ENCODE results near the gene SSH3. TPM values are rescaled to one million over a fixed set of nuclear protein-coding genes. Genes with fewer than 3 reads are reported as not detected.

Gene SSH3
- total and polyA plus RNA-seq, 4 donors = 4.8 to 10.4 (median 8.1) TPM

GRCh38 chr11:67349928-67350465, 46.7 kb downstream of the SSH3 start:
- Histone ChIP-seq H3K27ac (ENCODE audit: low read depth in 1 of 2, low read length in 2 of 2) (no peak overlapping the region), H3K4me3 (ENCODE audit: low read depth in 1 of 3, low read length in 3 of 3) (no peak overlapping the region), H3K4me1 (ENCODE audit: control insufficient read depth in 4 of 4, insufficient read depth in 4 of 4, low read length in 3 of 4) (peaks cover 6 to 32% (median 19%) of the 10 kb centered on the region in 4 donors), H3K9me3 (ENCODE audit: control insufficient read depth in 4 of 4, low read length in 3 of 4) (no peaks in the 10 kb centered on the region), H3K9ac (ENCODE audit: low read depth in 1 of 2, low read length in 2 of 2) (no peak overlapping the region), H3K36me3 (ENCODE audit: control insufficient read depth in 4 of 4, insufficient read depth in 3 of 4, low read depth in 1 of 4, low read length in 3 of 4) (peaks cover 0 to 1% (median 0%) of the 10 kb centered on the region in 4 donors), H3K27me3 (ENCODE audit: control insufficient read depth in 4 of 4, insufficient read depth in 4 of 4, low read length in 3 of 4) (no peaks in the 10 kb centered on the region)
- no peak for DNase-seq (ENCODE audit: low spot score)
- WGBS = 93% methylated on average over 4 of the region's 4 CpGs
- TF ChIP-seq, protein P1, sequence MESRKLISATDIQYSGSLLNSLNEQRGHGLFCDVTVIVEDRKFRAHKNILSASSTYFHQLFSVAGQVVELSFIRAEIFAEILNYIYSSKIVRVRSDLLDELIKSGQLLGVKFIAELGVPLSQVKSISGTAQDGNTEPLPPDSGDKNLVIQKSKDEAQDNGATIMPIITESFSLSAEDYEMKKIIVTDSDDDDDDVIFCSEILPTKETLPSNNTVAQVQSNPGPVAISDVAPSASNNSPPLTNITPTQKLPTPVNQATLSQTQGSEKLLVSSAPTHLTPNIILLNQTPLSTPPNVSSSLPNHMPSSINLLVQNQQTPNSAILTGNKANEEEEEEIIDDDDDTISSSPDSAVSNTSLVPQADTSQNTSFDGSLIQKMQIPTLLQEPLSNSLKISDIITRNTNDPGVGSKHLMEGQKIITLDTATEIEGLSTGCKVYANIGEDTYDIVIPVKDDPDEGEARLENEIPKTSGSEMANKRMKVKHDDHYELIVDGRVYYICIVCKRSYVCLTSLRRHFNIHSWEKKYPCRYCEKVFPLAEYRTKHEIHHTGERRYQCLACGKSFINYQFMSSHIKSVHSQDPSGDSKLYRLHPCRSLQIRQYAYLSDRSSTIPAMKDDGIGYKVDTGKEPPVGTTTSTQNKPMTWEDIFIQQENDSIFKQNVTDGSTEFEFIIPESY (IDR thresholded peaks at IDR 0.05) = no peak
- no peak for TF ChIP-seq REST (IDR thresholded peaks at IDR 0.05)
- TF ChIP-seq GABPA (IDR thresholded peaks at IDR 0.05 in 1 of 2, conservative IDR thresholded peaks at IDR 0.05 in 1 of 2) = no peak
- no peak for TF ChIP-seq SP1 (IDR thresholded peaks at IDR 0.05)
- TF ChIP-seq HNF4G (IDR thresholded peaks at IDR 0.05) = no peak
- TF ChIP-seq NR2F2 (IDR thresholded peaks at IDR 0.05) = no peak
- TF ChIP-seq TAF1 (conservative IDR thresholded peaks at IDR 0.05) = no peak
- TF ChIP-seq, protein P2, sequence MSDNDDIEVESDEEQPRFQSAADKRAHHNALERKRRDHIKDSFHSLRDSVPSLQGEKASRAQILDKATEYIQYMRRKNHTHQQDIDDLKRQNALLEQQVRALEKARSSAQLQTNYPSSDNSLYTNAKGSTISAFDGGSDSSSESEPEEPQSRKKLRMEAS (IDR thresholded peaks at IDR 0.05) = no peak
- TF ChIP-seq FOXA1 (IDR thresholded peaks at IDR 0.05) = no peak
- no peak for TF ChIP-seq FOXA2 (IDR thresholded peaks at IDR 0.05)
- TF ChIP-seq JUND (IDR thresholded peaks at IDR 0.05) = no peak
- no peak for TF ChIP-seq RXRA (IDR thresholded peaks at IDR 0.05)
- TF ChIP-seq YY1 (IDR thresholded peaks at IDR 0.05) = no peak
- no peak for TF ChIP-seq HNF4A (conservative IDR thresholded peaks at IDR 0.05)
- no peak for TF ChIP-seq RAD21 (IDR thresholded peaks at IDR 0.05)
- TF ChIP-seq, protein P3, sequence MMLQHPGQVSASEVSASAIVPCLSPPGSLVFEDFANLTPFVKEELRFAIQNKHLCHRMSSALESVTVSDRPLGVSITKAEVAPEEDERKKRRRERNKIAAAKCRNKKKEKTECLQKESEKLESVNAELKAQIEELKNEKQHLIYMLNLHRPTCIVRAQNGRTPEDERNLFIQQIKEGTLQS (IDR thresholded peaks at IDR 0.05) = no peak

- Histone ChIP-seq H3K27me3 (ENCODE audit: control insufficient read depth in 4 of 4, insufficient read depth in 4 of 4, low read length in 3 of 4) (no peaks in the 10 kb centered on the region), H3K4me1 (ENCODE audit: control insufficient read depth in 4 of 4, insufficient read depth in 4 of 4, low read length in 3 of 4) (peaks cover 14 to 45% (median 30%) of the 10 kb centered on the region in 4 donors), H3K9me3 (ENCODE audit: control insufficient read depth in 4 of 4, low read length in 3 of 4) (no peaks in the 10 kb centered on the region), H3K27ac (ENCODE audit: low read depth in 1 of 2, low read length in 2 of 2) (peak overlapping the region; percentile 1 to 26), H3K4me3 (ENCODE audit: low read depth in 1 of 3, low read length in 3 of 3) (no peak overlapping the region), H3K9ac (ENCODE audit: low read depth in 1 of 2, low read length in 2 of 2) (peak overlapping the region in 1 of 2 donors; percentile 58), H3K36me3 (ENCODE audit: control insufficient read depth in 4 of 4, insufficient read depth in 3 of 4, low read depth in 1 of 4, low read length in 3 of 4) (peaks cover 0 to 1% (median 0%) of the 10 kb centered on the region in 4 donors)
- WGBS = 55% methylated on average over 11 of the region's 11 CpGs
- TF ChIP-seq, protein P3 (IDR thresholded peaks at IDR 0.05) = peak; percentile 31
- TF ChIP-seq HNF4G (IDR thresholded peaks at IDR 0.05) (no peak), RAD21 (IDR thresholded peaks at IDR 0.05) (peak; percentile 80 to 82), JUND (IDR thresholded peaks at IDR 0.05) (peak; percentile 87 to 95)
- TF ChIP-seq, protein P4, sequence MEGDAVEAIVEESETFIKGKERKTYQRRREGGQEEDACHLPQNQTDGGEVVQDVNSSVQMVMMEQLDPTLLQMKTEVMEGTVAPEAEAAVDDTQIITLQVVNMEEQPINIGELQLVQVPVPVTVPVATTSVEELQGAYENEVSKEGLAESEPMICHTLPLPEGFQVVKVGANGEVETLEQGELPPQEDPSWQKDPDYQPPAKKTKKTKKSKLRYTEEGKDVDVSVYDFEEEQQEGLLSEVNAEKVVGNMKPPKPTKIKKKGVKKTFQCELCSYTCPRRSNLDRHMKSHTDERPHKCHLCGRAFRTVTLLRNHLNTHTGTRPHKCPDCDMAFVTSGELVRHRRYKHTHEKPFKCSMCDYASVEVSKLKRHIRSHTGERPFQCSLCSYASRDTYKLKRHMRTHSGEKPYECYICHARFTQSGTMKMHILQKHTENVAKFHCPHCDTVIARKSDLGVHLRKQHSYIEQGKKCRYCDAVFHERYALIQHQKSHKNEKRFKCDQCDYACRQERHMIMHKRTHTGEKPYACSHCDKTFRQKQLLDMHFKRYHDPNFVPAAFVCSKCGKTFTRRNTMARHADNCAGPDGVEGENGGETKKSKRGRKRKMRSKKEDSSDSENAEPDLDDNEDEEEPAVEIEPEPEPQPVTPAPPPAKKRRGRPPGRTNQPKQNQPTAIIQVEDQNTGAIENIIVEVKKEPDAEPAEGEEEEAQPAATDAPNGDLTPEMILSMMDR (IDR thresholded peaks at IDR 0.05; ENCODE audit: low read depth, low read length, missing input control) = peak; percentile 79
- DNase-seq (ENCODE audit: low spot score) = peak; percentile 76
Measured at GRCh38 chr11:67351275-67352005, 48.1 kb downstream of the SSH3 start.

All from liver (tissue), 9 donors.